HG03558 (cell line): ENCODE results near the gene SDK2.

Source experiments
- ATAC-seq: cut with Tn5 transposase; IDR thresholded peaks from one replicate; pipeline ENCODE4 v1.9.1; 2021; ENCODE audit warnings: moderate number of reproducible peaks; ENCODE audit not compliant: unreplicated experiment; ENCODE audit errors: extremely low read depth

SDK2 gene

GRCh38 chr17:73304971-73305812, 339.1 kb downstream of the SDK2 start:
- no peak for ATAC-seq

- no peak for ATAC-seq
Measured at GRCh38 chr17:73304438-73304837, 339.8 kb downstream of the SDK2 start.

- no peak for ATAC-seq
Measured at GRCh38 chr17:73302189-73302588, 342.1 kb downstream of the SDK2 start.

GRCh38 chr17:73301369-73301768, 342.9 kb downstream of the SDK2 start:
- no peak for ATAC-seq

- ATAC-seq: no peak
Measured at GRCh38 chr17:73300392-73300791, 343.9 kb downstream of the SDK2 start.

GRCh38 chr17:73297934-73298861, 346.0 kb downstream of the SDK2 start:
- peak; percentile 77 for ATAC-seq

- no peak for ATAC-seq
Measured at GRCh38 chr17:73293480-73293911, 350.7 kb downstream of the SDK2 start.

DNA sequence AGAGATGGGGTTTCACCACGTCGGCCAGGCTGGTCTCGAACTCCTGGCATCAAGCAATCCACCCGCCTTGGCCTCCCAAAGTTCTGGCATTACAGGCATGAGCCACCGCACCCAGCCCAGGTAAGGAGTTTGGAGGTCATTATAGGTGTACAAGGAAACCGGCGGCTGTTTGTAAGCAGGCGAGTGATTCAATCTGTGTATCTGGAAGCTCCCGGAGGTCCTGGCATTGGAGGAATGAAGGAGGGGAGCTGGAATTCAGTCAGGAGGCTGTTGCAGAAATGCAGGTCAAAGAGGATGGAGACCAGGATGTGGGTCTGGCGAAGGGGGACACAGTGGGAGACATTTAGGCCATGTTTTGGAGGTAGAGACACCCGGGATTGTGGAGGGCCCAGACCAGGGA, 351.2 kb downstream of the SDK2 start:
- no peak for ATAC-seq

- no peak for ATAC-seq
Measured at GRCh38 chr17:73292031-73292531, 352.2 kb downstream of the SDK2 start.

DNA sequence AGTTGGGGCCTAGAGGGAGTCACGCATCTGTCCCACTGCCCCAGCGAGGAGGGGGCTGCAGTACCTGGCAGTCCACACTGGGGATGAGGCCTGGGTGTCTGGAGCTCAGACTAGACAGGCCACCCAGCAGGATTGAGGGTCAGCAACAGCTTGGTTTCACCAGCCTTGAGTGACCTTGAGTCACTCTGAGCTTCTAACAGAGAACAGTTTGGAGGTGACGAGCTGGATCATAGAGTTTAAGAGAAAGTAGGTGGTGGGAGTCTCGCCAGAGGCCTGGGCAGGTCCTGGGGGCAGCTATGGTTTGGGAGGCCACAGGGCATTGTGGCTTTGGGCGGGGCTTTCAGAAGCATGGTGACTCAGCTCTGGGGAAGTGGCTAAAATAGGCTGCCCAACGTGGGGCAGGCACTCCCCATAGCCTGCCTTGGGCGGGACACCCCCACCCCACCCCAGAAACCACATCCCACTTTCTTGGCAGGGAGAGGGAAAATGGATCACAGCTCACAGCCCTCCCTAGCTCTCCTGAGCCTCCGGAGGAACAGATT, 352.9 kb downstream of the SDK2 start:
- peak; percentile 84 for ATAC-seq

DNA sequence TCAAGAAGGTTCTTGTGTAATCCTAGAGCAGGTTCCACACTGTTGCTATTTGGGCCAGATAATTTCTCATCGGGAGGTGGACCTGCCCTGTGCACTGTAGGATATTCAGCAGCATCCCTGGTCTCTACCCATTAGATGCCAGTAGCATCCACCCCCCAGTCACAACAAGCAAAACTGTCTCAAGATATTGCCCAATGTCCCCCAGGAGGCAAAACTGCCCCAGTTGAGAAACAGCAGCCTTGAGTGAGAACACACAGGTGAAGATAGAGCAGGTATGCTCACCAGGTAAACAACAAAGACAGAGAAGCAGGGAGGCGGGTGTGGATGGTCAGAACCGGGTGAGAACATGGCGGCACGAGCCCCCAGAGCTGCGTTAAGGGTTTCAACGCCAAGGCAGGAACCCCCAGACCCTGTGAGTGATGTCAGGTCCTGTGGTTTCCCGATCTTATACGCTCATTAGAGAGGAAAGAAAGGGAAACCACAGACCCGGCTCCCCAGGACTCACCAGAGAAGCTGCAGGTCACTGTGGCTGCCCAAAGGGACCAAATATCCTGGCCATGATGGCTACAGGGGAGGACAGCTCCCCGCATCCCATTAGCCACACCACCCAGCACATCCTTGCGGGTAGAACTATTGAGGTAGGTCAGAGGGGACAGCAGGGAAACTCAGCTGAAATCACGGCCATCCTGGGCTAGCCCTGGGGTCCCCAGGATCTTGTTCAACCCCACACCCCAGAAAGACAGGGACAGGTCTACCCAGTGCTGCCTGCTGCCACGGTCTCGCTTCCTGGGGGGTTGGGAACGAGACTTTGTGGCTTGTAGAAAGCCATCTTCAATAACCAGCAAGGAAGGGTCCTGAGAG, 353.6 kb downstream of the SDK2 start:
- peak; percentile 15 for ATAC-seq

DNA sequence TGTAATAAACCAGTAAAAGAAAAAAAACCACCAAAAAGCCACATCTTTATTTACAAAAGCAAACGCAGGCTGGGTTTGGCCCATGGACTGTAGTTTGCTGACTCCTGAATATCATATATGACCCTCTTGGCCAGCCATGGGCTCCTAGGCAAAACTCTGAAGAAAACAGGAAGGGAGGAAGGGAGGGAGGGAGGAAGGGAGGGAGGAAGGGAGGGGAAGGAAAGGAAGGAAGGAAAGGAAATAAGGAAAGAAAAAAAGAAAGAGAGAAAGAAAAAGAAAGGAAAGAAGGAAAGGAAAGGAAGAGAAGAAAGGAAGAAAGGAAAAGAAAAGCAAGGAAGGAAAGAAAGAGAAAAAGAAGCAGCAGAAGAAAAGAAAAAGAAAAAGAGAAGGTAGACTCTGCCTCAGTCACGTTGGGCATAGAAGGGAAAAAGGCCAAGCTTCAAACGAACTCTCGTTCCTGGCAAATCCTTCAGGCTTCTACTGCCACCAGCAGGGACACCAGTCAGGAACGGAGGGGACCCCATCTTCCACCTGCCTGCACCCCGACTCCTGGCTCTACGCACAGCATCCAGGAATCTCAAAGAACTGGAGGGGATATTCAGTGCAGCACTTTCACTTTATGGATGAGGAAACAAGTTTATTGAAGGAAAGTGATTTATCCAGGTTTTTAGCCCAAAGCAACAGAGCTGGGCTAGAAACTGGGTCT, 354.5 kb downstream of the SDK2 start:
- ATAC-seq: no peak

DNA sequence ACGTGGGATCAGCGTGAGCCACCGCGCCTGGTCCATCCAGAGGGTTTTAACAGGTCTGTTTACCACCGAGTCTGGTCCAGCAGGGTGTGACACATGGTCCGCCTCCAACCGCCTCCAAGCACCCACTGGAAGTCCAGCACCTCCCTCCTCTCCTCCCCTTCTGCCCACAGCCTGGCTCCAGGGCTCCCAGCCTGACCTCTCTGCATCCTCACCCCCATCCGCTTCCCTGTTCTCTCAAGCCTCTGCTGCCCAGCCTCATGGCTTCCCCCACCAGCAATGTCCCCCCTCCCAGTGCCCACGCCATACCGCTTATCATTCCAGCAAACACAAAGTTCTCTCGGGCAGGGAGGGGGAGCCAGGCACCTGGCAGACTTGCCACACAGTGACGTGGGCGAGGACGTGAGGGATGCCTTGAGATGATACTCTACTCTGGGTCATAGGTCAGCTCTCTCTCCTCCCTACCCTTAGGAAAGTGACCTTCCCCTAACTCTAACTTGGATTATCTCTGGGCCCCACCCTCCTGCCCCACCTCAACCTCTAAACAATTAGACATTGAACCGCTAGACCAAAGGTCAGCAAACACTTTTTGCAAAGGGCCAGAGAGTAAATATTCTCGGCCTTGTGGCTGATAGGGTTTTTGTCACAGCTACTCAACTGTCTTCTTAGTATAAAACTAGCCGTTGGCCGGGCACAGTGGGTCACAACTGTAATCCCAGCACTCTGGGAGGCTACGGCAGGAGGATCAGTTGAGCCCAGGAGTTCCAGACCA, 355.5 kb downstream of the SDK2 start:
- ATAC-seq: no peak

- no peak for ATAC-seq
Measured at GRCh38 chr17:73286863-73287296, 357.4 kb downstream of the SDK2 start.

DNA sequence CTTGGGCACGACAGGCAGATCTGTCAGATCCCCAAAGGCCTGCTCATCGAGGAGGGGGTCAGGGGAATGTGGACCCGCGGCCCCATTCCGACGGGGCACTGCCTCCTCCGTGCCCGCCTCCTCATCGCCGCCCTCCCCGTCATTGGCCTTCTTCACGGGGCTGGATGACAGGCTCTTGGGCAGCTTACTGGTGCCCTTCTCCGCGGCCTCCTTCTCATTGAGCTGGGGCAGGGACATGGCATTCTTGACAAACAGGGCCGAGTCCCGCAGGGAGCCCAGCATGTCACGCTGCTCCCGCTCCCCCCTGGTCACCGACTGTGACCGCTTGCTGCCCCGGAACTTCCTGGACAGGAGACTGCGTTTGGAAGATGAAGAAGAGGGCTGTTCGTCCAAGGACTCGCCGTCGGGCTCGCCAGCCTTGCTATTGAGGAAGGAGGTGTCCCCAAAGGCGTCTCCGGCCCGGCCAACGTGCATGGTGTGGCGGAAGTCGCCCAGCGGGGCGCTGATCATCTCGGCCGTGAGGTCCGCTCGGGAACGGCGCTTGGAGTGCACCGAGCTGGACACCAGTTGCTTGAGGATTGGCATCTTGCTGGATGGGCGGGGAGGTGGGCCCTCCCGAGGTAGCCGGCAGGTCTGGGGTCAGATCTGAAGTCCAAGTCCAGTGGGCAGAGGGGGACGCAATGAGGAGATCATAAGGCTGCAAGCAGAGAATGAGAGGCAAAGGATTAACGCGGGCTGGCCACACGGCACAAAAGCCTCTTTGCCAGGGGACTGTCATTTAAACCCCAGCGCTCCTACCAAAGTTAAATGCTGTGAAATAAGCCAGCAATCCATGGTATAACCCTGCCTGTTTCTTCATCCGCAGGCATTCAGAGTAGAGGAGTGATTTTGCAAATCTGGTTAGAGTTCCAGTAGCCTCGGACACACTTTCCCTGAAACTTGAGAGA, 358.1 kb downstream of the SDK2 start:
- no peak for ATAC-seq

DNA sequence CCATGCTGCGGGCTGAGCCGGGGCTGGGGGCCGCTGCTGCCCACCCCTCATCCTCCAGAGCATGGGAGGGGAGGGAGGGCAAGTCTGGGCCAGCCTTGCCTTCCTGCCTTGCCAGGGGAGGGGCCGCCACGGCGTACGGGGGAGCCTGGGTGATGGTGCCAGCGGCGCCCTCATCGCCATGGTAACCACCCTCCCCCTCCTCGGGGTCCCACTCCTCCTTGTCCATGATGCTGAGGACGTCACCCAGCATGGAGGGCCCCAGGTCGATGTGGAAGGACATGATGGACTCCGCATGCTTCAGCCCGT, 358.7 kb downstream of the SDK2 start:
- no peak for ATAC-seq

DNA sequence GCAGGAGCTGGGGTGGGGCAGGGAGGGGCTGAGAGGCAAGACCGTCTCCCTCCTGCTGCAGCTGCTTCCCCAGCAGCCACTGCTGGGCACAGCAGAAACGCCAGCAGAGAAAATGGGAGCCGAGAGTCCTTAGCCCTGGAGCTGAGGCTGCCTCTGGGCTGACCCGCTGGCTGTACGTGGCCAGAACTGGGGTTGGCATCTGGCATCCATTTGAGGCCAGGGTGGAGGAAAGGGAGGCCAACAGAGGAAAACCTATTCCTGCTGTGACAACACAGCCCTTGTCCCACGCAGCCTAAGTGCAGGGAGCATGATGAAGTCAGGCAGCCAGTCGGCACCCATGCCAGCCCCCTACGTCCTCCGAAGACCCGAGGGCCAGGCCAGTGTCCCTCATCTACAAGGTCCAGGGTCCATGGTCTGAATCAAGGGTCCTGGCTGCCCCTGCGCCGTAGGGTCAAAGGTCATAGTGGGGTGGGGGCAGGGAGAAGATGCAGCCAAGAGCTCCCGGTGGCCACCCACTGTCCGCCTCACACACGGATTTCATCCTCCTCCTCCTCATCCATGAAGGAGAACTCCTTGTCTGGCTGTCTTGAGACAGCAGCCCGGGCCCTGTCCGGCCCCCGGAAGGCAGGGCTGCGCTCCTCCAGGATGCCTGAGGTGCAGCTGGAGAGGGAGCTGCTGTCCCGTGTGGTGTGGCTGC, 359.2 kb downstream of the SDK2 start:
- no peak for ATAC-seq
